Putamen (tissue), 1 donor: ENCODE results near the gene BIN2.

Experiments
- DNase-seq: peaks from one replicate; pipeline ENCODE4 v3.0.0-alpha.2; 2016; ENCODE audit warnings: low spot score

Gene BIN2

DNA sequence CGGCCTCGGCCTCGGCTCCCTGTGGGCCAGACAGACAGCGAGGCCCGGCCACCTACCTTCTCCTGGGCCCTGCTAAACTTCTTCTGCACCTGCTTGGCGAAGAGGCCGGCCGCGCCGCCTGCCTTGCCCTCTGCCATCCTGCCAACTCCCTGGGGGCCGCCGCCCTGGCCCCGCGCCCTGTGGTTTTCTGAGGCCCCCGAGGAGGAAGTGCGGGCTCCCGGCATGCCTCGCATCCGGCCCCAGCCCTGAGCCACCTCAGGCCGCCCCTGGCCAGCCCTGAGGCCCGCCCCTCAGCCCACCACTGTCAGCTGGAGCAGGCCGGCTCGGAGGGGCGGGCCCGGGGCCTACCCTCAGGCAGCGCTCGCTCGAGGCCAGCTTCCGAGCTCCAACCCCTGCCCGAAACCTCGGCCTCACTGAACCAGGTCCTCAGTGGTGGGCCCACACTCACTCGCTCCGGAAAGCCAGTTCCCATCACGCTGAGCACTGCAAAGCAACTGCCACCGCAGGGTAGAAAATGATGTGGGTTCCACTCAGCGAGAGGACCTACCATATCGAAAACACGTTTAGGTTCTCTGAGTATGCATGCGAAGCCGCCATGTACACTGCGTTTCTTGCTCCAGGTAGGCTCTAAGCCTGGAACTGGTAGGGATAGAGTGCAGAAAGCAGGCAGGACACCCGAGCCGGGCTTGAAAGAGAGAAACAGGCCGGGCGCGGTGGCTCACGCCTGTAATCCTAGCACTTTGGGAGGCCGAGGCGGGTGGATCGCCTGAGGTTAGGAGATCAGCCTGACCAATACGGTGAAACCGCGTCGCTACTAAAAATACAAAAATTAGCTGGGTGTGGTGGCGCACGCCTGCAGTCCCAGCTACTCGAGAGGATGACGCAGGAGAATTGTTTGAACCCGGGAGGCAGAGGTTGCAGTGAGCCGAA, at the start of gene BIN2:
Gene BIN2, minus strand, starts transcription at position 209 of the 930 bp plus-strand sequence. Its CDS starts 72 bp downstream, at position 137.
- no peak for DNase-seq

DNA sequence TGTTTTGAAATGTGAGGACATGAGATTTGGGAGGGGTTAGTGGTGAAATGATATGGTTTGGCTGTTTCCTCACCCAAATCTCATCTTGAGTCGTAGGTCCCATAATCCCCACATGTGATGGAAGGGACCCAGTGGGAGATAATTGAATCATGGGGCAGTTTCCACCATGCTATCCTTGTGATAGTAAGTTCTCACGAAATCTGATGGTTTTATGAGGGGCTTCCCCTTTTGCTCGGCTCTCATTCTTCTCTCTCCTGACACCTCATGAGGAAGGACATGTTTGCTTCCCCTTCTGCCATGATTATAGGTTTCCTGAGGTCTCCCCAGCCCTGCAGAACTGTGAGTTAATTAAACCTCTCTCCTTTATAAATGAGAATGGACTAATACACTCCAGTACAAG, 49.2 kb upstream of the BIN2 start:
- no peak for DNase-seq

DNA sequence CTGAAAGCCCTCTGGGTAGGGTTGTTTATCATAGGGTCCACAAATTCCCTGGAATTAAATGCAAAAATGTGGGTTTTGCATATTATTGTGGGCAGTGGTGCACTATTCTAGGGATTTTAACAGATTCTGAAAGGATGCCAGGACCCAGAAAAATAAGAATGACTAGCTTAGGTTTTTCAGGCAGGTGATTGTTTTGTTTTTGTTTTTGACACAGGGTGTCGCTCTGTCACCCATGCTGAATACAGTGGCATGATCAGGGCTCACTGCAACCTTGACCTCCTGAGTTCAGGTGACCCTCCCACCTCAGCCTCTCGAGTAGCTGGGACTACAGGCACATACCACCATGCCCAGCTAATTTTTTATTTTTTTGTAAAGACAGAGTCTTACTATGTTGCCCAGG, 48.0 kb upstream of the BIN2 start:
- no peak for DNase-seq

GRCh38 chr12:51371295-51371953, 47.5 kb upstream of the BIN2 start:
- no peak for DNase-seq

GRCh38 chr12:51370667-51371066, 46.7 kb upstream of the BIN2 start:
- no peak for DNase-seq

- no peak for DNase-seq
These were observed 45.6 kb upstream of the BIN2 start for GRCh38 chr12:51369581-51369980.

- no peak for DNase-seq
These were observed 44.9 kb upstream of the BIN2 start for GRCh38 chr12:51368640-51369517.

GRCh38 chr12:51365276-51365675, 41.3 kb upstream of the BIN2 start:
- DNase-seq, result no peak

- DNase-seq, result no peak
These were observed 40.0 kb upstream of the BIN2 start for GRCh38 chr12:51364001-51364400.

- DNase-seq, result no peak
These were observed 38.9 kb upstream of the BIN2 start for GRCh38 chr12:51362747-51363342.

DNA sequence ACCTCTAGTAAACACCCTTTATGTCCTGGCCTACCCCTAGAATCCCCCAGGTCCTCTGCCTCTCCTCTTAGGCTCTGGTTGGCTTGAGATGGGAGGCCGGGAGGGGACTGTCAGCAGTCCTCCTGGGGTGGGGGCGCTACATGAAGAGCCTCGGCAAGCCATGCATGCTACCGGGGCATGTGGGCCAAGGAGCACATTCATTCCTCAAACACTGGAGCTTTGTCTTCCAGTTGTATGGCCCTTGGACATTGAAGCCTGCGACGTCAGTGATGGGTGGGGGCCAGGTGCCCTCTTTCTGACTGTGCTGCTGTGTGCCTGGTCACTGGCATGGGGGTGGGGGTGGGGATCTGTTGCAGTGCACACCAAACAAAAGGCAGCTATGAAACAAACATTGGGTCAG, 38.3 kb upstream of the BIN2 start:
- peak; percentile 93 for DNase-seq

DNA sequence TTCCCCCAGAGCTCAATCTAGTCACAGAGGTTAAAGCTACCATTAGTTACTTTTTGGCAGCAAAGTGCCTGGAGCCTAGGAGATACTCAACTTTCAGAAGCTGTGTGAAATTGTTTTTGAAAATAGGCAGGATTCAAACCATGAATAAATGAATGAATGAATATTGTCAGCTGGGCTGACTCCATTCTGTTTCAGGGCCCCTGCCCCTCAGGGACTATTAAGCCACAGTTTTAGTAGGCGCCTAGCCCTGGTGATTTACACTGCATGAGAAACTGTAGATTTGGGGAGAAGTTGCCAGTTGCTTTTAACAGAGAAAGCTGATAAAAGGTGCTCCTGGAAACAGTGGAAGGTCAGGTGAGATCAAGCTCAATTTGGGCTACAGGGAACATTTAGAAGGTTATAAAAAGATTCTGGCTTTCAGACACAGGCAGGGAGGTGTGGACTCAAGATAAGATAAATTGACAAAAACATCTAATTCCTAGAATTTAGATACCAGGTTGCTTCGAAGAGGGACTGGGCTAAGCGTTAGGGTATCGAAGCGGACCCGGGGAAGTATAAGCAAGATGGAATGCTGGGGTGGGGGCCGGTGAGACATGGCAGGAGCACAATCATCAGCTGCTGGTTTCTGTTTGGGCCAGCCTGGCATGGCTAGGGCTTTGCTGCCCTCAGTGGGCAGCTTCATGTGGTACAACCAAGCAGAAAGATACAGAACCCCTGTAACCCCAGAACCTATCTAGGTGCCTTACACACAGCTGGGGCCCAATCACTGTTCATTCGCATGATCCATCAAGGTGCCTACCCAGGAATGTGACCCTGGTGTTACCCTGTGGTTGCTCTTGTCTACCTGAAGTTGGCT, 37.4 kb upstream of the BIN2 start:
- DNase-seq, result peak; percentile 25

GRCh38 chr12:51360315-51360714, 36.3 kb upstream of the BIN2 start:
- DNase-seq, result no peak

GRCh38 chr12:51359851-51360250, 35.9 kb upstream of the BIN2 start:
- no peak for DNase-seq

GRCh38 chr12:51358496-51358895, 34.5 kb upstream of the BIN2 start:
- no peak for DNase-seq

DNA sequence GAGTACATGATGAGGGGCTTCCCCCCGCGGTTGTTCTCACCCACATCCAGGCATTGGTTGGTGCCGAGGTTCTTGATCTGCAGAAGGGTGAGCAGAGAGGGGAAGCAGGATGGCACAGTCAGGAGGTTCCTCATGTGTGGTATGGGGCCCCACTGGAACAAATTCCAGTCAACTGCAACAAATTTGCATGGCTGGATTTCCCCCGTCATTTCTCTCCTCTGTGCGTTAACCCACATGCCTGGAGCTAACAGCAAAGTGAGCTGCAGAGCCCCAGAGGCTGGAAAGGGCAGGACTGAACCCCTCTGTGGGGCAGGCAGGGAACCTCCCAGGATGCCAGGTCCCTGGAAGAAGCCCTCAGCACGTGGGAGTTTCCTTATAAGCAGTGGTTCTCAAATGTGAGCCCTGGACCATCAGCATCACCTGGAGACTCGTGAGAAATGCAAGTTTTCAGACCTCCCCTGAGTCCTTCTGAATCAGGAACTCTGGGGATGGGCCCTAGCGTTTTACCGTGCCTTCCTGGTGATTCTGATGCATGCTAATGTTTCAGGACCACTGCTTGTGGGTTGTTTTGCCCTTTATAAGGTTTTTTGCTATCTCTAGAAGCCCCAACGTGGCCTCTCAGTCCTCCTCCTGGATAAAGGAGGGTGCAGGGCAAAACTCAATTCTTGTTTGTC, 33.5 kb upstream of the BIN2 start:
- no peak for DNase-seq

DNA sequence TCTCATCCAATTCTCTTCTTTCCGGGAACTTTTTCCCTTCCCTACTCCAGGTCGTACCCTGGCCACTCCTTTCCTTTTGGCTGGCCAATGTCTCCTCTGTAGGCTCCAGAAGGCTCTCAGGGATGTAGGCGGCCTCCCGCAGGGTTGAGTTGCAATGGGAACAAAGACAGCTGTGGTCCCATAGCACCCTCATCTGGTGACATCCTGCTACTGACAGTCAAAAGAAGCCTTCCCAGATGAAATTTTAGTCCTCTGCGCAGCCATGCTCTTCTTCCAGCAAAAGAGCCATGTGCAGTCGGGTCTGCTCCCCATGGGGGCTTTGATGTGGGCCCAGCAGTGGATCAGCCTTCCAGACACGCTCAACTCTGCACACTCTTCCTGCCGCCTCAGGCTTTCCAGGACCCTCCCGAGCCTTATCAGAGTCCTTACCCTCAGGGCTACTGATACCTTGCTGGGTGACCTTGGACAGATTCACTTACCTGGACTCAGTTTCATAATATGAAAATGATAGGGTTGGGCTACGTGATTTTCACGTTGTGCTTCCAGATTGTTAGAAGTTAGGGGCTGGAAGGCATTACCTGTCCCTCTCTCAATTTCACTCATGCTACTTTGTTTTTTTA, 28.0 kb upstream of the BIN2 start:
- peak; percentile 58 for DNase-seq

GRCh38 chr12:51349026-51349425, 25.1 kb upstream of the BIN2 start:
- no peak for DNase-seq

DNA sequence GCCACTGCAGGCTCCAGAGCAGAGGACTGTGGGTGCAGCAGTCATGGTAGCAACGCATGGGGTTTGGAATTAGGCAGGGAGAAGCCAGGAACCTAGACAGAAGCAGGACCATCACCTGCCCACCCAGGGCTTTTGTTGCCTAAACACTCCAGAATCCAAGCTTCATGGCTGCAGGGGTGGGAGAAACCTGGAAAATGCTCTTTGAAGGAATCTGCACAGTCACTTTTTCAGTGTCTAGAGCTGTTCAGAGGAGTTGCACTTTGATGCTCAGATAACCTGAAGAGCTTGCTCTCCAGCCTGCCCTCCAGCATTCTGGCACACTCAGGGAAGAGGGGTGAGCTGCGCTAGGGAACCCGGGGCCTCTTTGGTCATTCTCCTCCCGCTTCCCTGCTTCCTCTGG, 24.1 kb upstream of the BIN2 start:
- DNase-seq, result no peak

GRCh38 chr12:51346581-51346980, 22.6 kb upstream of the BIN2 start, which contains the start of gene CELA1:
Gene CELA1, minus strand, starts transcription at chr12:51346679. Its CDS starts 41 bp downstream, at chr12:51346638.
- DNase-seq, result no peak
